Mesendoderm (in vitro differentiated cells): ENCODE results near the gene TSNAXIP1.

Source experiments
- DNase-seq: peaks from one replicate; pipeline ENCODE4 v3.0.0; 2013
- H2AK5ac ChIP-seq: 2 replicates; pipeline ENCODE4 v1.6.1; 2013; ENCODE audit warnings: low read length, inconsistent platforms
- H2BK120ac ChIP-seq: 2 replicates; pipeline ENCODE4 v1.6.1; 2013; ENCODE audit warnings: low read depth, mild to moderate bottlenecking, low read length, moderate library complexity, mixed read lengths
- H2BK15ac ChIP-seq: replicated peaks from 2 replicates; pipeline ENCODE4 v1.6.1; 2013; ENCODE audit warnings: low read depth, mild to moderate bottlenecking, moderate library complexity
- H2BK5ac ChIP-seq: 2 replicates; pipeline ENCODE4 v1.6.1; 2013; ENCODE audit warnings: low read length, inconsistent platforms
- H3K18ac ChIP-seq: 2 replicates; pipeline ENCODE4 v1.6.1; 2013; ENCODE audit warnings: mild to moderate bottlenecking, low read length, mixed read lengths
- H3K23ac ChIP-seq: one replicate; pipeline ENCODE4 v1.6.1; 2013; ENCODE audit warnings: low read length
- H3K27ac ChIP-seq: 2 replicates; pipeline ENCODE4 v1.5.1; 2013; ENCODE audit warnings: low read depth, mild to moderate bottlenecking, inconsistent platforms, low read length, moderate library complexity
- H3K27me3 ChIP-seq: 2 replicates; pipeline ENCODE4 v1.6.1; 2013; ENCODE audit warnings: low read length, control low read depth, mild to moderate bottlenecking, inconsistent platforms; ENCODE audit not compliant: insufficient read depth, poor library complexity
- H3K36me3 ChIP-seq: 2 replicates; pipeline ENCODE4 v1.6.1; 2013; ENCODE audit warnings: low read length, inconsistent platforms; ENCODE audit not compliant: control insufficient read depth, insufficient read depth
- H3K4ac ChIP-seq: one replicate; pipeline ENCODE4 v1.6.1; 2013; ENCODE audit warnings: low read depth, mild to moderate bottlenecking, low read length, moderate library complexity
- H3K4me1 ChIP-seq: 2 replicates; pipeline ENCODE4 v1.6.1; 2013; ENCODE audit warnings: low read depth, low read length, inconsistent platforms; ENCODE audit not compliant: control insufficient read depth
- H3K4me2 ChIP-seq: 2 replicates; pipeline ENCODE4 v1.6.1; 2013; ENCODE audit warnings: low read length
- H3K4me3 ChIP-seq: 2 replicates; pipeline ENCODE4 v1.5.1; 2013; ENCODE audit warnings: mild to moderate bottlenecking, low read length
- H3K56ac ChIP-seq: one replicate; pipeline ENCODE4 v1.6.1; 2013; ENCODE audit warnings: low read length
- H3K79me1 ChIP-seq: 2 replicates; pipeline ENCODE4 v1.6.1; 2013; ENCODE audit warnings: low read length, inconsistent platforms
- H3K79me2 ChIP-seq: 2 replicates; pipeline ENCODE4 v1.6.1; 2013; ENCODE audit warnings: mild to moderate bottlenecking, low read length; ENCODE audit not compliant: control insufficient read depth, insufficient read depth
- H3K9ac ChIP-seq: 2 replicates; pipeline ENCODE4 v1.6.1; 2013; ENCODE audit warnings: low read length, inconsistent platforms
- H4K5ac ChIP-seq: one replicate; pipeline ENCODE4 v1.6.1; 2013; ENCODE audit warnings: low read length
- H4K8ac ChIP-seq: one replicate; pipeline ENCODE4 v1.6.1; 2013; ENCODE audit warnings: low read depth, mild to moderate bottlenecking, control low read depth, low read length, moderate library complexity
- WGBS: extraction: QIAGEN DNeasy Blood & Tissue Kit; methylation state at CpG from one replicate; pipeline ENCODE4 v1.1.7; 2013; ENCODE audit warnings: low lambda C conversion rate, missing lambda C conversion rate; ENCODE audit not compliant: insufficient coverage; ENCODE audit errors: extremely low coverage; 5-methylcytosine and 5-hydroxymethylcytosine counted together

The TSNAXIP1 gene

GRCh38 chr16:67779256-67780014 lies 27.3 kb upstream of the TSNAXIP1 start:
- no CpG with 5 or more reads among the region's 5 CpGs for WGBS
- no peak overlapping the region for H3K27ac ChIP-seq
- no peak overlapping the region for H2BK15ac ChIP-seq
- no peaks in the 10 kb centered on the region for H3K4me1 ChIP-seq
- no peaks in the 10 kb centered on the region for H3K79me2 ChIP-seq
- no peak overlapping the region for H2AK5ac ChIP-seq
- no peaks in the 10 kb centered on the region for H3K27me3 ChIP-seq
- H2BK120ac ChIP-seq, result no peak overlapping the region
- H3K36me3 ChIP-seq, result no peaks in the 10 kb centered on the region
- no peak overlapping the region for H4K8ac ChIP-seq
- no peak overlapping the region for H3K4me2 ChIP-seq
- H2BK5ac ChIP-seq, result no peak overlapping the region
- no peak overlapping the region for H3K23ac ChIP-seq
- H3K4ac ChIP-seq, result no peak overlapping the region
- no peak overlapping the region for H3K18ac ChIP-seq
- H4K5ac ChIP-seq, result no peak overlapping the region
- peaks cover 3% of the 10 kb centered on the region for H3K79me1 ChIP-seq
- no peak overlapping the region for H3K9ac ChIP-seq
- H3K56ac ChIP-seq, result no peak overlapping the region
- DNase-seq, result no peak
- no peak overlapping the region for H3K4me3 ChIP-seq

- no peak overlapping the region for H4K8ac ChIP-seq
- H3K23ac ChIP-seq, result no peak overlapping the region
- H2AK5ac ChIP-seq, result no peak overlapping the region
- H3K4me3 ChIP-seq, result no peak overlapping the region
- peaks cover 3% of the 10 kb centered on the region for H3K79me1 ChIP-seq
- H3K4me1 ChIP-seq, result no peaks in the 10 kb centered on the region
- WGBS, result no CpG with 5 or more reads among the region's 7 CpGs
- H3K79me2 ChIP-seq, result no peaks in the 10 kb centered on the region
- no peaks in the 10 kb centered on the region for H3K27me3 ChIP-seq
- H4K5ac ChIP-seq, result no peak overlapping the region
- H2BK120ac ChIP-seq, result no peak overlapping the region
- no peak overlapping the region for H3K27ac ChIP-seq
- no peak overlapping the region for H3K4ac ChIP-seq
- H2BK15ac ChIP-seq, result no peak overlapping the region
- H3K56ac ChIP-seq, result no peak overlapping the region
- no peak overlapping the region for H3K18ac ChIP-seq
- no peaks in the 10 kb centered on the region for H3K36me3 ChIP-seq
- no peak for DNase-seq
- no peak overlapping the region for H2BK5ac ChIP-seq
- H3K9ac ChIP-seq, result no peak overlapping the region
- no peak overlapping the region for H3K4me2 ChIP-seq
Measured at GRCh38 chr16:67780847-67781564, 25.7 kb upstream of the TSNAXIP1 start.

DNA sequence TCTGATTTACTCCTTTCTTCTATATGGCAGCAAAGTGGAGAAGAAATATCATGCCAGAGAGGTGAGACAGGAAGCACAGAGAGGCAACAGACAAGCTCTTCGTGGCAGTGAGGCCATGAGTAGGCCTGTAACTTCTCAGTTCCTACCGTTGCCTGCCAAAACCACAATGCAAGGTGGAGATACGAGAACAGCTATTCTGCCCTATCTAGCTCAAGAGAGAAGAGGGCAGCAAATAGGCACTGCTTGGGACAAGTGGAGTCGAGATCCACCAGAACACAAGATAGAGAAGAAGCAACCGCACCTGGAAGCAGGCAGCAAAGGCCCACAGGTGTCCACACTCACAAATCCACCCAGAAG lies 25.1 kb upstream of the TSNAXIP1 start:
- Histone ChIP-seq H3K79me1 (peaks cover 3% of the 10 kb centered on the region), H4K5ac (no peak overlapping the region), H2BK5ac (no peak overlapping the region), H4K8ac (no peak overlapping the region), H3K27me3 (no peaks in the 10 kb centered on the region), H2BK120ac (no peak overlapping the region), H3K79me2 (no peaks in the 10 kb centered on the region), H3K4me3 (no peak overlapping the region), H3K56ac (no peak overlapping the region), H3K4ac (no peak overlapping the region), H2AK5ac (no peak overlapping the region), H3K4me2 (no peak overlapping the region), H2BK15ac (no peak overlapping the region), H3K9ac (no peak overlapping the region), H3K36me3 (no peaks in the 10 kb centered on the region), H3K4me1 (no peaks in the 10 kb centered on the region), H3K23ac (no peak overlapping the region), H3K27ac (no peak overlapping the region), H3K18ac (no peak overlapping the region)
- WGBS, result no CpG with 5 or more reads among the region's 5 CpGs
- DNase-seq, result no peak

DNA sequence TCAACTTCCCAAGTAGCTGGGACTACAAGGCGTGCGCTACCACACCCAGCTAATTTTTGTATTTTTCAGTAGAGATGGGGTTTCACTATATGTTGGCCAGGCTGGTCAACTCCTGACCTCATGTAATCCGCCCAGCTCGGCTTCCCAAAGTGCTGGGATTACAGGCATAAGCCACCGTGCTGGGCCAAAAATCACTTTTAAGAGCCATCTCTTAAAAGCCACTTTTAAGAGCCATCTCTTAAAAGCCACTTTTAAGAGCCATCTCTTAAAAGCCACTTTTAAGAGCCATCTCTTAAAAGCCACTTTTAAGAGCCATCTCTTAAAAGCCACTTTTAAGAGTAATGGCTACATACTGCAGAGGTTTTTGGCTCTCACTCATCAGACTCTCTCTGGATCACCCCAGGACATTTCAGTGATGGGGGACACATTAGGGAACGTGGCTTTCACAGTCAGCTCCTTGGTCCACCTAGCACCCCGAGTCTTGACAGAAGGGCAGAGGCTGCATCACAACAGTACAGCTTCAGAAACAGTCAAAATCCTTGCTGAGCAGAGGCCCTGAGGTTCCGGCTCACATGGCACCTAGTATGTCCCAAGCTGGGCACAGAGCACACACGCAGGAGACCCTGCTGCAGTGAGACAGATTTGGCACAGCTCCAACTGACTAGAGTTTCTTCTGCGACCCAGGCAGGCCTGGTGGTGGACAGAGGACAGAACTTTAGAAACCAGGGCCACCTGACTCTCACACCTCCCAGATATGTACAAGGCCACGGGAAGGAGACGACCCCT lies 23.9 kb upstream of the TSNAXIP1 start:
- no peak overlapping the region for H4K8ac ChIP-seq
- H3K36me3 ChIP-seq, result no peaks in the 10 kb centered on the region
- no peak overlapping the region for H3K27ac ChIP-seq
- no peak overlapping the region for H3K4me2 ChIP-seq
- H3K18ac ChIP-seq, result no peak overlapping the region
- H2BK120ac ChIP-seq, result no peak overlapping the region
- H3K4ac ChIP-seq, result no peak overlapping the region
- no peak overlapping the region for H3K9ac ChIP-seq
- no peak overlapping the region for H3K56ac ChIP-seq
- H3K79me1 ChIP-seq, result peaks cover 3% of the 10 kb centered on the region
- no peak overlapping the region for H2AK5ac ChIP-seq
- H3K79me2 ChIP-seq, result no peaks in the 10 kb centered on the region
- no peak overlapping the region for H3K23ac ChIP-seq
- no CpG with 5 or more reads among the region's 12 CpGs for WGBS
- no peak overlapping the region for H4K5ac ChIP-seq
- no peak overlapping the region for H2BK5ac ChIP-seq
- no peak overlapping the region for H2BK15ac ChIP-seq
- no peaks in the 10 kb centered on the region for H3K4me1 ChIP-seq
- no peak for DNase-seq
- H3K4me3 ChIP-seq, result no peak overlapping the region
- no peaks in the 10 kb centered on the region for H3K27me3 ChIP-seq

DNA sequence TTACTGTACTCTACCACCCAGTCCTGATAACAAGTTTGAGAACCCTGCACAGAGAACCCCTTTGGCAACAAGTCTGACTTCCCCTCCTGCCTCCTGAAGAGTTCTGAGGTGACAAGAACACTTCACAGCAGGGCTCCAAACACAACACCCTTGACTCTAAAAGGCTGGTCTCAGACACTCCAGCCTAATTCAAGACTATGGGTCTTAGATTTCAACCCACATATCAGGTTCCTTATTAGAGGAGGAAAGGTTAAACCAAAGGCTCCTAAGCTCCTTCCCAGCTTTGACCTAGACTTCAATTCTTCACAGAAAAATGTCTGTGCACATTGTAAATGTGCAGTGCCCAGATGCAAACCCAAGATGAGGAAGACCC lies 23.4 kb upstream of the TSNAXIP1 start:
- no peak overlapping the region for H2BK15ac ChIP-seq
- no peak overlapping the region for H2AK5ac ChIP-seq
- no peak overlapping the region for H3K18ac ChIP-seq
- no peaks in the 10 kb centered on the region for H3K79me2 ChIP-seq
- H3K4me3 ChIP-seq, result no peak overlapping the region
- H3K36me3 ChIP-seq, result no peaks in the 10 kb centered on the region
- no peak for DNase-seq
- H3K4ac ChIP-seq, result no peak overlapping the region
- H2BK5ac ChIP-seq, result no peak overlapping the region
- no peak overlapping the region for H3K4me2 ChIP-seq
- no peak overlapping the region for H4K8ac ChIP-seq
- H4K5ac ChIP-seq, result no peak overlapping the region
- H3K4me1 ChIP-seq, result no peaks in the 10 kb centered on the region
- H3K9ac ChIP-seq, result no peak overlapping the region
- no peak overlapping the region for H2BK120ac ChIP-seq
- H3K23ac ChIP-seq, result no peak overlapping the region
- H3K56ac ChIP-seq, result no peak overlapping the region
- no peak overlapping the region for H3K27ac ChIP-seq
- H3K27me3 ChIP-seq, result no peaks in the 10 kb centered on the region
- peaks cover 3% of the 10 kb centered on the region for H3K79me1 ChIP-seq
